Measurements from ENCODE around the gene PCNT.

The PCNT gene

GRCh38 chr21:46410516-46410915, 86.6 kb downstream of the PCNT start:
- no peak overlapping the region for H3K27ac Mint-ChIP-seq
- TF ChIP-seq CTCF (IDR thresholded peaks at IDR 0.05; ENCODE audit: unreplicated experiment in 3 of 3) = no peak
- H3K36me3 Mint-ChIP-seq (ENCODE audit: low read depth) = peaks cover 38% of the 10 kb centered on the region
- H3K4me3 Mint-ChIP-seq = no peak overlapping the region
- H3K27me3 Mint-ChIP-seq (ENCODE audit: low read depth) = no peaks in the 10 kb centered on the region
- H3K4me1 Mint-ChIP-seq = no peaks in the 10 kb centered on the region
- H3K9me3 Mint-ChIP-seq = no peaks in the 10 kb centered on the region

- peaks cover 7% of the 10 kb centered on the region for H3K4me1 Mint-ChIP-seq
- no peak overlapping the region for H3K27ac Mint-ChIP-seq
- H3K9me3 Mint-ChIP-seq = no peaks in the 10 kb centered on the region
- H3K36me3 Mint-ChIP-seq (ENCODE audit: low read depth) = peaks cover 41% of the 10 kb centered on the region
- H3K4me3 Mint-ChIP-seq = no peak overlapping the region
- no peak for TF ChIP-seq CTCF (IDR thresholded peaks at IDR 0.05; ENCODE audit: unreplicated experiment in 3 of 3)
- H3K27me3 Mint-ChIP-seq (ENCODE audit: low read depth) = no peaks in the 10 kb centered on the region
Measured at GRCh38 chr21:46411236-46411635, 87.3 kb downstream of the PCNT start.

GRCh38 chr21:46411691-46412090, 87.7 kb downstream of the PCNT start:
- H3K36me3 Mint-ChIP-seq (ENCODE audit: low read depth) = peaks cover 36% of the 10 kb centered on the region
- peaks cover 7% of the 10 kb centered on the region for H3K4me1 Mint-ChIP-seq
- H3K27ac Mint-ChIP-seq = no peak overlapping the region
- no peak for TF ChIP-seq CTCF (IDR thresholded peaks at IDR 0.05; ENCODE audit: unreplicated experiment in 3 of 3)
- H3K9me3 Mint-ChIP-seq = no peaks in the 10 kb centered on the region
- no peaks in the 10 kb centered on the region for H3K27me3 Mint-ChIP-seq (ENCODE audit: low read depth)
- H3K4me3 Mint-ChIP-seq = no peak overlapping the region

- TF ChIP-seq CTCF (IDR thresholded peaks at IDR 0.05; ENCODE audit: unreplicated experiment in 3 of 3) = no peak
- peaks cover 7% of the 10 kb centered on the region for H3K4me1 Mint-ChIP-seq
- no peaks in the 10 kb centered on the region for H3K27me3 Mint-ChIP-seq (ENCODE audit: low read depth)
- H3K9me3 Mint-ChIP-seq = no peaks in the 10 kb centered on the region
- peaks cover 28% of the 10 kb centered on the region for H3K36me3 Mint-ChIP-seq (ENCODE audit: low read depth)
- no peak overlapping the region for H3K4me3 Mint-ChIP-seq
- H3K27ac Mint-ChIP-seq = no peak overlapping the region
Measured at GRCh38 chr21:46412521-46413364, 88.8 kb downstream of the PCNT start.

- peaks cover 28% of the 10 kb centered on the region for H3K36me3 Mint-ChIP-seq (ENCODE audit: low read depth)
- no peaks in the 10 kb centered on the region for H3K27me3 Mint-ChIP-seq (ENCODE audit: low read depth)
- TF ChIP-seq CTCF (IDR thresholded peaks at IDR 0.05; ENCODE audit: unreplicated experiment in 3 of 3) = no peak
- no peak overlapping the region for H3K4me3 Mint-ChIP-seq
- H3K27ac Mint-ChIP-seq = no peak overlapping the region
- H3K4me1 Mint-ChIP-seq = peaks cover 7% of the 10 kb centered on the region
- no peaks in the 10 kb centered on the region for H3K9me3 Mint-ChIP-seq
Measured at GRCh38 chr21:46413365-46413696, 89.4 kb downstream of the PCNT start.

GRCh38 chr21:46414965-46415275, 91.0 kb downstream of the PCNT start:
- Mint-ChIP-seq H3K27me3 (ENCODE audit: low read depth) (no peaks in the 10 kb centered on the region), H3K27ac (peak overlapping the region in 1 of 3 experiments; percentile 26), H3K4me1 (peaks cover 7% of the 10 kb centered on the region), H3K9me3 (no peaks in the 10 kb centered on the region), H3K36me3 (ENCODE audit: low read depth) (peaks cover 33% of the 10 kb centered on the region), H3K4me3 (no peak overlapping the region)
- TF ChIP-seq CTCF (IDR thresholded peaks at IDR 0.05; ENCODE audit: unreplicated experiment in 3 of 3) = no peak
